IPS DF 4.7 (cell line): Measurements from ENCODE around the gene VANGL1.
"Not testable (repeated sequence)": the region's sequence is repeated elsewhere in the genome, so short reads cannot be mapped to it uniquely, and the experiment has no call there.

Experiments used
- DNase-seq: peaks from one replicate; pipeline ENCODE4 v3.0.0-alpha.2; 2013; ENCODE audit warnings: low spot score; ENCODE audit errors: extremely low read depth

The VANGL1 gene

GRCh38 chr1:115641762-115642167 lies at the start of gene VANGL1:
VANGL1 (plus strand) TSS chr1:115641970; CDS start chr1:115651414, 9,444 bp downstream.
- no peak for DNase-seq

DNA sequence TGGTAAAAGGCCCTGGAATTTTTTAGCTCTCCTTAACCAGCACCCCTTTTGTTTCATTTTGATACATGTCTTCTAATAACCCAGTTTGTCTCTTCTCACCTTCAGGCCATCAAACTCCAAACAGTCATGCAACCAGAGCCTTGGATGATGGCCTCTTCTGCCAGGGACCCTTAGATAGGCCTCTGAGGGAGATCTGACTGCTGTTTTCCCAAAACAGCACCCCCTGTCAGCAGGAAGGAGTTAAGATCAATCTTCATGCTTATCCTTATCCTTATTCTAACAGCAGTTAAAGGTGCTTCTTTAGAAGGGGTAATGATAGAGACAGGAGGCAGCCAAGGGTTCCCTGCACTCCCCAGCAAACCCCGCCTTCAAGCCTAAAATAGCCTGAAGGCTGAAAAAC lies 49.5 kb upstream of the VANGL1 start:
- no peak for DNase-seq

- no peak for DNase-seq
Measured at GRCh38 chr1:115593365-115594259, 48.2 kb upstream of the VANGL1 start.

GRCh38 chr1:115594600-115594999 lies 47.2 kb upstream of the VANGL1 start:
- no peak for DNase-seq

DNA sequence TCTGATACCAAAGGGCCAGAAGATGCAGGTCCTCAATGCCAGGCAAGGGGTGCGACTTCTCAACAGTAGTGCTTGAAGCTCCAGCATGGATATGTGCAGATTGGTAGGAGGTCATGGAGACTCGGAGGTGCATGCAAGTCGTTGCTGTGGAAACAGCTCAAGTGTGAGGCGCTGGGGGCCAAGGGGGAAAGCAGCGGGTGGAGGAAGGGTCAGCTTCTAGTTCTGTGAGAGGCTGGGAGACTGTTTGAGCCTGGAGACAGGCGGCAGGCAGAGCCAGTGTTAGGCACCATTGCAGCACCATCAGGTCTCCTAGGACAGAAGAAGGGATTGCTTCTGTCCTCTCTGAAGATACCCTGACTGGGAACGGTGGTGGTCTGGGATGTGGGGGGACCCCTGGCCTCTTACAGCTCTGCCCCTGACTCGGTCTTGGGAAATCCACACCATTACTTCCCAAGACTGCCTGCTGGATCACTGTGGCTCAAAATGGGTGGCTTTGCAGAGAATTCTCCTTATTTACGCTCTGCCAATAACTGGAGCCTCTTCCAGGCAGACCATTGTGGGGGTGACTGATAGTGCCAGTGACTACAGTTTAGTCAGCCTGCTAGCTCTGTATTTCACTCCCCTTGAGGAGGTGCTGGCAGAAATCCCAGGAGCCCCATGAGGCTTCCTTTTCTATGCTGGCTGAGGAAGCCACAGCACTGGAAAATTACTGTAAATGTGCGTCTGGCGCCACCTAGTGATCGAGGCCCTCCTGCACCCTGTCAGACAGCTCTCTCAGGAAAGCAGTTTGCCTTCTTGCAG lies 46.3 kb upstream of the VANGL1 start:
- DNase-seq: peak; percentile 68

DNA sequence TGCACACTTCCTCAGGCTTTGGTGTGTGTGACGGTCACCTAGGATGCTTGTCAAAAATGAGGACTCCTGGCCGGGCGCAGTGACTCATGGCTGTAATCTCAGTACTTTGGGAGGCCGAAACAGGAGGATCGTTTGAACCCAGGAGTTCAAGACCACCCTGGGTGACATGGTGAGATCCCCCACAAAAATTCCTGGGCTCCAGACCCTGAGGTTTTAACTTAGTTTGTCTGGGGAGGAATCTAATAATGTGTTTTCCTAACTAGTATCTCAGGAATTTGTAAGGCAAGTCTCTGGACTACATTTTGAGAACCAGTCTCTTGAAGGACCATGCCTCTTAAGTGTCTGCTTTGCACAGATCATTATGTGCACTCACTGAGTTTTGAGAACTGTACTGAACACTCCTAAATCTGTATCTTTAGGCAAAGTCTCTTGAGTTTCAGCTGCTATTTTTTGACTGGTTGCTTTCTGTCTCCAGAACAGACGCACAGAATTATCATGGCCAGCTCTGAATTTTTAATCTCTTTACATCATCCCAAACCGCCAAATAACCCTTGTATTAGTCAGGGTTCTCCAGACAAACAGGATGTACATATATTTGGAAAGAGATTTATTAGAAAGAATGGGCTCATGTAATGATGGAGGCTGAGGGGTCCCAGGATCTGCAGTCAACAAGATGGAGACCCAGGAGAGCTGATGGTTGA lies 45.5 kb upstream of the VANGL1 start:
- DNase-seq: no peak

GRCh38 chr1:115604508-115604907 lies 37.3 kb upstream of the VANGL1 start:
- no peak for DNase-seq

- DNase-seq: no peak
Measured at GRCh38 chr1:115606305-115606704, 35.5 kb upstream of the VANGL1 start.

- DNase-seq: no peak
Measured at GRCh38 chr1:115609021-115609420, 32.7 kb upstream of the VANGL1 start.

DNA sequence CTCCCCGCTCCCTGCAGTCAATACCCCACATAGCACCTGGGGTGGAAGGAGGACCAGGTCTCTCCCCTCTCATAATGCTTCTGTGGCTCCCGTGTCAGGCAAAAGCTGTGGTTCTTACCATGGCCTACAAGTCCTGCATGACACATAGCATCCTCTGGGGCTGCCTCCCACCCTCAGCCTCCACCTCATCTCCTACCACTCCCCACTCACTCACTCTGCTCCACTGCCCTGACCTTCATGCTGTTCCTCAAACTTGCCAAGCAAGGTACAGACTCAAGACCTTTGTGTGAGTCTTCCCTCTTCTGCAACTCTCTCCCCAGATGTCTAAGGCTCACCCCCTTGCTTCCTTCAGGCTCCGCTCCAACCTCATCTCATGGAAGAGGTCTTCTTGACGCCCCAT lies 28.0 kb upstream of the VANGL1 start:
- DNase-seq: no peak

- DNase-seq: no peak
Measured at GRCh38 chr1:115620453-115620852, 21.3 kb upstream of the VANGL1 start.

DNA sequence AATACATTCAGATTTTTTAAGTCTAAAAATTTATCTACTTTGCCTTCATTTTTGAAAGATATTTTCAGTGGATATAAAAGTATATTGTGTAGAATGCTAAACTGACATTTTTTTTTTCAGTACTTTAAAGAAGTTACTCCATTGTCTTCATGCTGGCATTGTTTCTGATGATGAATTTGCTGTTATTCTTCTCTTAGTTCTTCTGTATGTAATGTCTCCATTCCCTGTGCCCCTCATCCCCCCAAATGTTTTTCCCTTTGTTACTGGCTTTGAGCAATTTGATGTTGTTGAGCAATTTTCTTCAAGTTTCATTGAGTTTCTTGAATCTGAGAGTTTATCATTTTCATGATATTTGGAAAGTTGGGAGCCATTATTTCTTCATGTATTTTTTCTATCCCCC lies 20.8 kb upstream of the VANGL1 start:
- no peak for DNase-seq

- no peak for DNase-seq
Measured at GRCh38 chr1:115624859-115625258, 16.9 kb upstream of the VANGL1 start.

DNA sequence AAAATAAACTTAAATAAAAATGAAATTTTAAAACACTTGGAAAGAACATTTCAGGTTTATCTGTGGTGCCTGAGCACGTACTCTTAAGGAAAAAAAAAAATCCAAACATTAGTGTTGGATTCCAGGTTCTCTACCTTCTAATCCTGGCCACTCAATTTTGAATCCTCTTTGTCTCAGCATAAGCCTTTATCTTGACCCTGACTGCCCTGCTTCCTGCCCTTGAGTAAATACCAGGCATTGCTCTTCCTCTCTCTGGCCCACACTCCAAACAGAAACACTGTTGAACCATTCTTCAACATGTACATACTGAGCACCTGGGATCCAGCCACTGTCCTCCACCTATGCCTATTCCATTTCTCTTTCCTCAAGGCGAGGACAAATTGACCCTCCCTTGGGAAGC lies 11.4 kb upstream of the VANGL1 start:
- no peak for DNase-seq

DNA sequence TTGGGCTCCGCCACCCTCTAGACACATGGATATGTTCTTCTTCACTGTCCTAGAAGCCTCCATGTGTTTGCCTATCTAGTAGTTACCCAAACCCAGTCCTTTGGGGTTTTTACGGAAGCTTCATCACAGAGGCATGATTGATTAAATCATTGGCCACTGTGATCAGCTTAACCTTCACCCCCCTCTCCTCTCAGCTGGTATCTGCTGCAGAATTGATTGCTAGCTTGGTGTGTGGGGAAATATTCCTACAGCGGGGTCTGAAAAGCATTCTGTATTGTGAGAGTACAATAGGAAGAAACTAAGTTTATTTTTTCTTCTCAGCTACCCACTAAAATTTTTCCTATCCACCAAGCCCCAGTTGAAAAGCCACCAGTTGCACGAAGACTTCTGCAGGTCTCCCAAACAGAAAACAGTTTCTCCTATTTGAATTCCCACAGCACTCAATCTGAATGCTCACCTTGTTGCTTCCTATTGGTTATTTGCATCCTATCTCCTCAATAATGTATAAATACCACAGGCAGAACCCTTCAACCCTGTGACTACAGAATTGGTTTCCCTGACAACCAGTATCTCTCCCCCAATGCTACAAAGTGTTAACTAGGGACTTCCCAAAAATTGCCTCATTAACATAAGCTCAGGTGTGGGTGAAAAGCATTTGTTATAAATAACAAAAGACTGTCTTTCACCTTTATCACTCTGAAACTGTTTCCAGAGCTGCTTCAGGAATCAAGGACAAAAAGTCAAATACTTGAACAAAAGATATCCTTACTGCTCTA lies 9.3 kb upstream of the VANGL1 start:
- no peak for DNase-seq

GRCh38 chr1:115633606-115634005 lies 8.2 kb upstream of the VANGL1 start:
- not testable (repeated sequence) for DNase-seq

GRCh38 chr1:115637247-115637646 lies 4.5 kb upstream of the VANGL1 start:
- not testable (repeated sequence) for DNase-seq

DNA sequence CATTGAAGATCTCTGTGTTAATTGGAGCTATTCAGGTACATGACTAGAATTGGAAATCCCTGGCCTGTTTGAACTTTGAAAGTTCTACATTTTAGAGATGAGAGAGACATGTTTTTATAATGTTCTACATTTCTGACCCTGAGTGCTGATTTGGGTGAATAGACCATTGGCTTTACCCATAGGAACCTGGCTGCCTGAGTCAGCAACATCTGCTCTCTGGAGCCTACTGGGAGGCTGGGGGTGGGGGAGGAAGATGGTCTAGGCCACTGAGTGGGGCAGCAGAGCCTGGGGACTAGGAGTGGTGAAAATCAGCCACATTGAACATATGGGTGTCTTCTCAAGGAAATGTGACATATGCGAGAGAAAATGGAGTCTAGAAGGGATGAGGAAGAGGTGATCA lies 1.4 kb upstream of the VANGL1 start:
- no peak for DNase-seq

DNA sequence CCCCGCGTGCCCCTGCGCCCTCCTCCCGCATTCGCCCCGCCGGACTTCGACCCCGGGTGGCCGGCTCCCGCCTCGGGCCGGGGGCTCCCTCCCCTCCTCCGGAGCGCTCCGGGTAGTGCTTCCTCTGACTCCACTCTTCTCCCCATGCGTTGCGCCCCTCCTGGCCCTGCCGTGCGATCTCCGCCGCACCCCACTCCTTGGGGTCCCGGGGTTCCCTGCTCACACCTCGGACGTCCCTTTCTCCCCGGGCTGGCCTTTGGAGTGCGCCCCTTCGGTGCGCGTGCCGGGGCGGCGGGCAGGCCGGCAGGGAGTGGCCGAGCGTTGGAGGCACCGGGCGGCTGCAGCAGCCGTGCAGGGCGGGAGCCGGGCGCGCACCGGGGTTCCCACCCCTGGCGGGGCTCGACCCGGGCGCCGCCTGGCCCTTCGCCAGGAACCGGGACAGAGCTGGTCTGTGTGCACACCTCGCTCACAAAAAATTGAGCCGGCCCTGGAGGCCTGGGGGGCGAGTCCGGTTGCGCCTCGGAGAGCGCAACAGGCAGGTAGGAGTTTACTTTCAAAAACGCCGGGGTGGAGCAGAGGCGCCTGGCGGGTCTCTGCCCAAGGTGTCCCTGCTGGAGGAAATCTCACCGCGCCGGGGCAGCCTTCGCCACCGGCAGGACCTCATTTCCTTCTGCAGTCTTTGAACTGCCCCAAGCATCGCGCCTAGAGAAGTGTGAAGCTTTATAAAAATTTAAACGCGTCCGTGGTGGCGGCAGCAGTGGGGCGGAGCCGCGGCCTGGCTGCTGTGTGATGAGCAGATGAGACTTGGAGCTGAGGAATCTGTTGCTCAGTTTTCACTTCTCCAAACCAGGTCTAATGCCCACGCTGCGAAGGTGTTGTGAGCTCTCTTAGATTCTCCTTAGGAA lies 650 bp downstream of the VANGL1 start:
- no peak for DNase-seq

DNA sequence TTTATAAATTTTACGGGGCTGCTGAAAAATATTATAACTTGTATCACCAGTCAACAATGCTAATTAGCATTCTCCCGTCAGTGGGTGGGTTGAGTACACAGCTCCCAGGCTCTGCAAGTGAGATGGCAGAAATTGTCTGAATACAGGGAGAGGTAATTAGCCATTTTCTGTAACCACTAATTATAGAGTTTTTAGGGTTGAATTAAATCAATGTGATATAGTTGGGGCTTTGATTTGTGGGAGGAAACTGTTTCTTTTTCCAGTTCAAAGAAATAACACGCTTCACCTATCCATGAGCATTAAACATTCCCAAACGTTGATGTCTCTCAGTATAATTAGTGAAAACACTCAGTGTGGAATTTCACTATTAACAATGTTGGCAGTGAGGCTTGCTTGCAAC lies 1.5 kb downstream of the VANGL1 start:
- no peak for DNase-seq
